Parathyroid adenoma (tissue), 2 donors: Measurements from ENCODE around the gene HOXB9.

Experiments used
- H2AFZ ChIP-seq: fragments of 300-600 bp; sonication (generic); one replicate; pipeline ENCODE4 v1.7.0; 2017; ENCODE audit warnings: antibody characterized with exemption, mild to moderate bottlenecking
- H3K27ac ChIP-seq: fragments of 300-600 bp; sonication (generic); one replicate; pipeline ENCODE4 v1.7.0; 2017
- H3K27me3 ChIP-seq: fragments of 300-600 bp; sonication (generic); one replicate; pipeline ENCODE4 v1.7.0; 2017; ENCODE audit warnings: low read length; ENCODE audit not compliant: control insufficient read depth, insufficient read depth
- H3K36me3 ChIP-seq: fragments of 300-600 bp; sonication (generic); one replicate; pipeline ENCODE4 v1.7.0; 2017; ENCODE audit warnings: low read length; ENCODE audit not compliant: control insufficient read depth, insufficient read depth
- H3K4me1 ChIP-seq: fragments of 300-600 bp; sonication (generic); one replicate; pipeline ENCODE4 v1.7.0; 2017; ENCODE audit warnings: control low read depth
- H3K4me2 ChIP-seq: fragments of 300-600 bp; sonication (generic); one replicate; pipeline ENCODE4 v1.7.0; 2017; ENCODE audit warnings: low read length
- H3K4me3 ChIP-seq: fragments of 300-600 bp; sonication (generic); one replicate; pipeline ENCODE4 v1.7.0; 2017; ENCODE audit warnings: low read depth, low read length
- H3K79me2 ChIP-seq: fragments of 300-600 bp; sonication (generic); one replicate; pipeline ENCODE4 v1.7.0; 2017; ENCODE audit warnings: control low read depth
- H3K9ac ChIP-seq: fragments of 300-600 bp; sonication (generic); one replicate; pipeline ENCODE4 v1.7.0; 2017; ENCODE audit warnings: mild to moderate bottlenecking
- H3K9me3 ChIP-seq: fragments of 300-600 bp; sonication (generic); one replicate; pipeline ENCODE4 v1.7.0; 2017; ENCODE audit warnings: low read length; ENCODE audit not compliant: control insufficient read depth
- TF ChIP-seq, protein P1 (sequence below): fragments of 300-600 bp; sonication (generic); IDR thresholded peaks from one replicate; pipeline ENCODE4 v1.7.0; 2017; ENCODE audit warnings: antibody characterized with exemption, mild to moderate bottlenecking
- donor health status: primary hyperparathyroidism.

Gene HOXB9

DNA sequence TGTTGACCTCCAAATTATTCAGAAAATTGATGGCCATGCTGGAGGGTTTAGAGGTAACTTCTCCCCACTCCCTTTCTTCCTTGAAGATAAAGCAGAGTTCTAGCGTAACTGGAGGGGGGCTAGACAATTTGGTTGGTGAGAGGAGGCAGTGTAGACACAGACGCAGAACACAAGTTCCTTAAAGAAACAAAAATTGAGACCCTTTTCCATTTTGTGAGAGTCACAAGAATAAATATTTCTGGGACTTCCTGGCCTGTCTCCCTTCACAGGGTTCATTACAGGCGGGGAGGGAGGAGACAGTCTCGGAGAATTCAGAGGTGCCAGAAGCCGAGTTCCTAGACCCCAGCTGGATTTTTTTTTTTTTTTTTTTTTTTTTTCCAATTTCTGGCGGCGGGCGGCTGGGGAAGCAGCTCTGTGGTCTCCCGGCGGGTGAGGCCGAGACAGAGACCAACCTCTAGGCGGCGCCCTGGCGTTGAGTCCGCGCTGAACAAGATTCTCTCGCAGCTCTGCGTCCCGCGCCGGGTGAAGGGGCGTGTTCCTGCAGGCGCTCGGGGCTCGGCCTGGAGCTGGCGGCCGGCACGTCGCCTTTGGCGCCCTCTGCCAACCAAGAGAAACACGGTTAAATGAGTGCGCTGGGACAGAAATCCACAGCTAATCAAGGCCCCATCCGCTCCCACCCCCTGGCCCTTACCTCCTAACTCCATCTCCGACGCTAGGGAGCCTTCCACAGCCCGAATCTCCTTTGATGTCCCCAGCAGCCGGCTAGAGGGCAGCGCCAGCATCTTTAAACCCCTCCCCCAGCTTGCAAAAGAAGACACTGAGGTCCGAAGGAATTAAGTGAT, 10.2 kb upstream of the HOXB9 start:
- Histone ChIP-seq H3K9ac (no peak overlapping the region), H2AFZ (no peak overlapping the region), H3K4me2 (no peak overlapping the region), H3K79me2 (no peaks in the 10 kb centered on the region), H3K27ac (no peak overlapping the region), H3K4me1 (no peaks in the 10 kb centered on the region), H3K4me3 (no peak overlapping the region), H3K36me3 (no peaks in the 10 kb centered on the region), H3K27me3 (peaks cover 14% of the 10 kb centered on the region), H3K9me3 (no peaks in the 10 kb centered on the region)
- TF ChIP-seq, protein P1, sequence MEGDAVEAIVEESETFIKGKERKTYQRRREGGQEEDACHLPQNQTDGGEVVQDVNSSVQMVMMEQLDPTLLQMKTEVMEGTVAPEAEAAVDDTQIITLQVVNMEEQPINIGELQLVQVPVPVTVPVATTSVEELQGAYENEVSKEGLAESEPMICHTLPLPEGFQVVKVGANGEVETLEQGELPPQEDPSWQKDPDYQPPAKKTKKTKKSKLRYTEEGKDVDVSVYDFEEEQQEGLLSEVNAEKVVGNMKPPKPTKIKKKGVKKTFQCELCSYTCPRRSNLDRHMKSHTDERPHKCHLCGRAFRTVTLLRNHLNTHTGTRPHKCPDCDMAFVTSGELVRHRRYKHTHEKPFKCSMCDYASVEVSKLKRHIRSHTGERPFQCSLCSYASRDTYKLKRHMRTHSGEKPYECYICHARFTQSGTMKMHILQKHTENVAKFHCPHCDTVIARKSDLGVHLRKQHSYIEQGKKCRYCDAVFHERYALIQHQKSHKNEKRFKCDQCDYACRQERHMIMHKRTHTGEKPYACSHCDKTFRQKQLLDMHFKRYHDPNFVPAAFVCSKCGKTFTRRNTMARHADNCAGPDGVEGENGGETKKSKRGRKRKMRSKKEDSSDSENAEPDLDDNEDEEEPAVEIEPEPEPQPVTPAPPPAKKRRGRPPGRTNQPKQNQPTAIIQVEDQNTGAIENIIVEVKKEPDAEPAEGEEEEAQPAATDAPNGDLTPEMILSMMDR = no peak

DNA sequence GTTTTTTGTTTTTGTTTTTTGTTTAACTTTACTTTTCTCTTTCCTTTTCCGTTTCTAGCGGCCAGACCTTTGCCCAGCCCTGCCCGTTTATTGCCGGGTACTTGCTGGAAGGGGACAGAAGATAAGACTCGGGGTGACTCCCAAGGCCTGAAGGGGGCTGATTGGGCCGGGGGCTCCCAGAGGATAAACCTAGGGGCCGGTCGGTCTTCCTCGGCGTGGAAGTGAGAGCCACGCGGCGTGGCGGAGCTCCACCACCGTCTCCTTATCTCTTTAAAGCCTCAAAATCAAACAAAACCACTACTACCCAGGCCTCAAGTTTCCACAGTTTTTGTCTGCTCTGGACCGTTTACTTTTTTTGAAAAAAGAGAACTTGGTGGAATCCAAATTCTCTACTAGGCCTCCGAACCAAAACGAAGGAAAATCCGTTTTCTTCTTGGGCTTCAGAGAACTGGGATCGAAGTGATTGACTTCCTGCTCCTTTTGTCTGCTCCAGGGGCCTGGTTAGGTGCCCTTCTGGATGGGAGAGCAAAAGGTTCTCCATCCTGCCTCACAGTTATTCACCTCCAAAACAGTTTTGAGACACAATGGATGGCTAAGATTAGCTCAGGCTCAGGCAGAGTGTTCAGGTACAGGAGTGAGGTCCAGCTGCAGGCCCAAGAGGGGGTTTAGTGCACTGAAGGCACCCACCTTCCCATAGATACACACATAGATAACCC, 8.5 kb upstream of the HOXB9 start:
- H2AFZ ChIP-seq = no peak overlapping the region
- H3K4me2 ChIP-seq = no peak overlapping the region
- no peaks in the 10 kb centered on the region for H3K36me3 ChIP-seq
- no peaks in the 10 kb centered on the region for H3K9me3 ChIP-seq
- no peaks in the 10 kb centered on the region for H3K4me1 ChIP-seq
- TF ChIP-seq, protein P1 = no peak
- no peaks in the 10 kb centered on the region for H3K79me2 ChIP-seq
- H3K27ac ChIP-seq = no peak overlapping the region
- no peak overlapping the region for H3K4me3 ChIP-seq
- H3K9ac ChIP-seq = no peak overlapping the region
- peaks cover 16% of the 10 kb centered on the region for H3K27me3 ChIP-seq

DNA sequence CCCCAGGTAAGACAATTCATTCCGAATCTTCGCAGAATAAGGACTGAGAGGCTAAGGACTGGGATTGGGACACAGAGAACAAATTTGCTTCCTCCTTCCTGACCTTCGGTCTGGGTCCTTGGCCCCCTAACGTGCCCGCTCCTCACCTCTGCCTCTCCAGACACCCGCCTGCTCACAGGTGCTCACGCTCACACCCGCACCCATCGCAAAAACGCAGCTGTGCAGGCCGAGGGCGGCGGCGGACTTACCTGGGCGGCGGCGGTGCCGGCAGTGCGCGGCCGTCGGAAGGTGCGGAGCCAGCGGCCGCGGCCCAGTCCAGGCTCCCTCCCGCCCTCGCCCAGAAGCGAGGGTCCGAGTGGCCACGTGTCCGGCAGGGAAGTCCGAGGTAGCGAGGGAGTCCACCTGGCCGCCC, 7.1 kb upstream of the HOXB9 start:
- H3K36me3 ChIP-seq = no peaks in the 10 kb centered on the region
- no peak overlapping the region for H2AFZ ChIP-seq
- no peak overlapping the region for H3K4me2 ChIP-seq
- no peak overlapping the region for H3K4me3 ChIP-seq
- no peaks in the 10 kb centered on the region for H3K79me2 ChIP-seq
- no peaks in the 10 kb centered on the region for H3K9me3 ChIP-seq
- no peaks in the 10 kb centered on the region for H3K4me1 ChIP-seq
- no peak overlapping the region for H3K9ac ChIP-seq
- TF ChIP-seq, protein P1 = no peak
- peaks cover 19% of the 10 kb centered on the region for H3K27me3 ChIP-seq
- H3K27ac ChIP-seq = no peak overlapping the region

DNA sequence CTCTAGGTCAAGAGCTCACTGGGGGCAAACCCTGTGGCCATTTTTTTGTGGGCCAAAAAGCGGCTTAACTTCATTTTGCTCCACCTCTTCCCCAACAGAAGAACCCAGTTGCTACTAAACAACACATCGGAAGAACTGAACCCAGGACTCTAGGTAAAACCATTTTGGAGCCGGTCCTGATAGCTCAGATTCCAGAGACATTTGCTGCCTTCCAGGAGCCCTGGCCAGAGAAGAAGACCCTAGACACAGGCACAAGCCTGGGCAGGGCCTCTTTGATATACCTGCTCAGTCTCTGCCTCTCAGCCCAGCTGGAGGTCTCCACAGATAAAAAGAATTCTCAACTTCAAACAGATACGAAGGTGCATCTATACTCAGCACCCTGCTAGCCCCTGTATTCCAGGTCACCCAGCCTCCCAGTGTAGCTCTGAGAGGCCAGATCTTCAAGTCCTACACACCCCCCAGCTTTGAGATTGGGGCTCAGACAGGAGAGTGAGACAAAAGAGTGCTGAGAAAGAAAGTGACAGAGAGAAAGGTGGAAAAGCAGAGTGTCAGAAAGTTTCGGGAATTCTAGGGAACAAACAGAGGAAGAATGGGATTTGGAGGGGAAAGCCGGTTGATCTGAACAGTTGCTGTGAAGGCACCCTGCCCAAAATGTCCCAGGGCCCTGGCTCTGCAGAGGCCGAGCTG, 6.6 kb upstream of the HOXB9 start:
- H3K4me1 ChIP-seq = no peaks in the 10 kb centered on the region
- no peak overlapping the region for H3K4me3 ChIP-seq
- H3K27me3 ChIP-seq = peaks cover 25% of the 10 kb centered on the region

More for the DNA sequence above, 6.6 kb upstream of the HOXB9 start:
- no peaks in the 10 kb centered on the region for H3K9me3 ChIP-seq
- TF ChIP-seq, protein P1 = no peak
- H3K4me2 ChIP-seq = no peak overlapping the region
- no peaks in the 10 kb centered on the region for H3K36me3 ChIP-seq
- H3K79me2 ChIP-seq = no peaks in the 10 kb centered on the region
- H3K9ac ChIP-seq = no peak overlapping the region
- no peak overlapping the region for H2AFZ ChIP-seq
- no peak overlapping the region for H3K27ac ChIP-seq
